Glutamatergic neuron (in vitro differentiated cells): Measurements from ENCODE around the gene APOC1. TPM values are rescaled to one million over a fixed set of nuclear protein-coding genes. Genes with fewer than 3 reads are reported as not detected.
A peak's percentile ranks its signal among the peaks of the same experiment; 100 is the strongest.

ENCODE experiments used
- DNase-seq: peaks from one replicate; pipeline ENCODE4 v3.0.0; 2022
- H3K27ac Mint-ChIP-seq: one replicate; pipeline ENCODE4 v1.8.0; 2020; ENCODE audit warnings: mild to moderate bottlenecking, mixed read lengths, inconsistent platforms; ENCODE audit not compliant: unreplicated experiment
- H3K27me3 Mint-ChIP-seq: one replicate; pipeline ENCODE4 v1.8.0; 2020; ENCODE audit warnings: mild to moderate bottlenecking, moderate library complexity, mixed read lengths, inconsistent platforms; ENCODE audit not compliant: unreplicated experiment
- H3K36me3 Mint-ChIP-seq: one replicate; pipeline ENCODE4 v1.8.0; 2020; ENCODE audit warnings: mild to moderate bottlenecking, mixed read lengths, inconsistent platforms; ENCODE audit not compliant: unreplicated experiment
- H3K4me1 Mint-ChIP-seq: one replicate; pipeline ENCODE4 v1.8.0; 2020; ENCODE audit warnings: mild to moderate bottlenecking, low read depth, mixed read lengths, inconsistent platforms; ENCODE audit not compliant: unreplicated experiment
- H3K4me3 Mint-ChIP-seq: one replicate; pipeline ENCODE4 v1.8.0; 2020; ENCODE audit warnings: mild to moderate bottlenecking, mixed read lengths, inconsistent platforms; ENCODE audit not compliant: unreplicated experiment
- H3K9me3 Mint-ChIP-seq: one replicate; pipeline ENCODE4 v1.8.0; 2020; ENCODE audit warnings: mild to moderate bottlenecking, moderate library complexity, mixed read lengths, inconsistent platforms; ENCODE audit not compliant: unreplicated experiment
- CTCF ChIP-seq: fragments of 200-600 bp; sonication (generic); IDR thresholded peaks from one replicate; pipeline ENCODE4 v1.5.0; 2021; ENCODE audit not compliant: partially characterized antibody, unreplicated experiment
- total RNA-seq: library from RNA; stranded (reverse); fragmentation: NEBNext Ultra II Directional; extraction: Animal tissue kit (Norgen Biotek cat#: 25700); gene quantifications from one replicate; pipeline ENCODE4 v1.2.1, GENCODE V29; 2021; ENCODE audit not compliant: unreplicated experiment

APOC1 gene
- total RNA-seq, 1 donor from 2014 or later = 8.3 TPM

GRCh38 chr19:44954649-44955504 lies 40.5 kb downstream of the APOC1 start, which contains the start of gene CLPTM1:
CLPTM1 (plus strand) TSS chr19:44955380; CDS start chr19:44955396, 16 bp downstream.
- Mint-ChIP-seq H3K4me1 (peaks cover 25% of the 10 kb centered on the region), H3K27me3 (peaks cover 9% of the 10 kb centered on the region)
- DNase-seq = peak; percentile 98

GRCh38 chr19:44955505-44956439 lies 41.4 kb downstream of the APOC1 start:
- H3K4me1 Mint-ChIP-seq = peaks cover 22% of the 10 kb centered on the region
- H3K9me3 Mint-ChIP-seq = peaks cover 8% of the 10 kb centered on the region
- peak overlapping the region; percentile 75 for H3K27ac Mint-ChIP-seq
- DNase-seq = no peak
- TF ChIP-seq CTCF = no peak
- H3K4me3 Mint-ChIP-seq = peak overlapping the region; percentile 93
- H3K36me3 Mint-ChIP-seq = no peaks in the 10 kb centered on the region
- H3K27me3 Mint-ChIP-seq = peaks cover 12% of the 10 kb centered on the region

More at GRCh38 chr19:44954649-44955504, 40.5 kb downstream of the APOC1 start, which contains the start of gene CLPTM1:
- Mint-ChIP-seq H3K9me3 (peaks cover 8% of the 10 kb centered on the region), H3K27ac (peak within 1 kb of the TSS; percentile 99), H3K4me3 (peak within 1 kb of the TSS; percentile 96), H3K36me3 (no peaks in the 10 kb centered on the region)
- no peak for TF ChIP-seq CTCF

- H3K36me3 Mint-ChIP-seq = no peaks in the 10 kb centered on the region
Observed at GRCh38 chr19:44957526-44957925, 43.1 kb downstream of the APOC1 start.

GRCh38 chr19:44958090-44958489 lies 43.7 kb downstream of the APOC1 start:
- peaks cover 12% of the 10 kb centered on the region for H3K27me3 Mint-ChIP-seq
- H3K27ac Mint-ChIP-seq = peak overlapping the region; percentile 43
- TF ChIP-seq CTCF = no peak
- H3K36me3 Mint-ChIP-seq = no peaks in the 10 kb centered on the region
- peaks cover 20% of the 10 kb centered on the region for H3K4me1 Mint-ChIP-seq
- no peak for DNase-seq
- no peak overlapping the region for H3K4me3 Mint-ChIP-seq
- H3K9me3 Mint-ChIP-seq = peaks cover 8% of the 10 kb centered on the region

More at GRCh38 chr19:44957526-44957925, 43.1 kb downstream of the APOC1 start:
- no peak for DNase-seq
- no peak for TF ChIP-seq CTCF
- peaks cover 8% of the 10 kb centered on the region for H3K9me3 Mint-ChIP-seq
- peaks cover 20% of the 10 kb centered on the region for H3K4me1 Mint-ChIP-seq
- H3K27ac Mint-ChIP-seq = peak overlapping the region; percentile 43
- peaks cover 12% of the 10 kb centered on the region for H3K27me3 Mint-ChIP-seq
- peak overlapping the region; percentile 93 for H3K4me3 Mint-ChIP-seq
